Measurements from ENCODE around the gene SDCCAG8.

DNA sequence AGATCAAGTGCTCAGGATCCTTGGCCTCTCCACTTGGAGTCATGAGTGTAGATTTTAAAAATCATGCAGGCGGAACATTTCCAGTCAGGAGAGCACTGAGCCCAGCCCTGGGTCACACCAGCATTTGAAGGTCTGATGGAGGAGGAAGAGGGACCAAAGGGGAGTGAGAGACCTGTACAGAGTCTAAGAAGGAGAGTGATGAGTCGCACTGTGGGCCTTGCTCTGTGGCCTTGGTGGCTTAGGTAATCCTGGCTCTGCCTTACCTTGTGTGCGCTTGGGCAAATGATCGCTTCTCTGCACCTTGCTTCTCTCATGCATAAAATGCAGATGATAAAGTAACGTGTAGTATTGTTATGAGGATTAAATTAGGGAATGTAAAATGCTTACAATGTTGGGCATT is 225.3 kb downstream of the SDCCAG8 start:
- no peak for TF ChIP-seq CTCF (IDR thresholded peaks at IDR 0.05)
- no peak for TF ChIP-seq POLR2A (IDR thresholded peaks at IDR 0.05)

Measured in body of pancreas (tissue), 4 donors.